ENCODE results near the gene DDN. TPM values are rescaled to one million over a fixed set of nuclear protein-coding genes. Genes with fewer than 3 reads are reported as not detected.

DDN gene
- total RNA-seq, 2 experiments from 2014 or later: 0.39 to 0.42 TPM

DNA sequence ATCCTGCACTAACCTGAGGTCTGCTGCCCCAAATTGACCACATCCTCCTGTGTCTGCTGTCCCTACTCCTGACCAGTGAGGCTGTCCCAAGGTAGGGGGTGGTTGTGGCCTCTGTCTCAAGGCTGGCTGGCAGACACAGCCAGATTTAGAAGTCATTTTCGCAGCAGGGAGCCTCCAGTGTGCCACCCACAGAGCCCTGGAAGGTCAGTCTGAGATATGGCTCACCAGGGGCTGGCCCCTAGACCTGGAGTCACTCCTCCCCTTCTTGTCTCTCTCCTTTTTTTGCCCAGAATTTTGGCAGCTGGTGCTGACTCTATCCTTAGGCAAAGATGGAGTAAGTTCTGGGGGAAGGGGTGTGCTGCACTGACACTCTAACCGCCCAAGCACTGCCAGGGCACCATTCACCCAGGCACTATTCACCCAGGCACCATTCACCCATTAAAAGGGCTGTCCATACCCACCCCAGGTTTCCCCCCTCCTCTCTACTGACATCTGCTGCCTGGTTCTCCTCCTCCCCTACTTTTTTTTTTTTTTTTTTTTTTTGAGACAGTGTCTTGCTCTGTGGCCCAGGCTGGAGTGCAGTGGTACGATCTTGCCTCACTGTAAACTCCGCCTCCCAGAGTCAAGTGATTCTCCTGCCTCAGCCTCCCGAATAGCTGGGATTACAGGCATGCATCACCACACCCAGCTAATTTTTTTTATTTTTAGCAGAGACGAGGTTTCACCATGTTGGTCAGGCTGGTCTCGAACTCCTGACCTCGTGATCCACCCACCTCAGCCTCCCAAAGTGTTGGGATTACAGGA is 7.7 kb downstream of the DDN start:
- Mint-ChIP-seq H3K4me3 (no peak overlapping the region), H3K27me3 (ENCODE audit: low read depth) (peaks cover 64% of the 10 kb centered on the region), H3K9me3 (ENCODE audit: insufficient read depth) (no peaks in the 10 kb centered on the region), H3K4me1 (ENCODE audit: low read depth) (peaks cover 18% of the 10 kb centered on the region), H3K27ac (no peak overlapping the region), H3K36me3 (ENCODE audit: low read depth) (no peaks in the 10 kb centered on the region)
- CTCF ChIA-PET: interaction anchor here (0.6 to 3.4 kb wide), 3 partner anchors 18 to 367 kb away, joined by 3 to 13 read pairs (median 8); partner anchors contain the start of gene DDX23
- POLR2A ChIA-PET: no interaction called here
- no peak for ATAC-seq
- no peak for DNase-seq

DNA sequence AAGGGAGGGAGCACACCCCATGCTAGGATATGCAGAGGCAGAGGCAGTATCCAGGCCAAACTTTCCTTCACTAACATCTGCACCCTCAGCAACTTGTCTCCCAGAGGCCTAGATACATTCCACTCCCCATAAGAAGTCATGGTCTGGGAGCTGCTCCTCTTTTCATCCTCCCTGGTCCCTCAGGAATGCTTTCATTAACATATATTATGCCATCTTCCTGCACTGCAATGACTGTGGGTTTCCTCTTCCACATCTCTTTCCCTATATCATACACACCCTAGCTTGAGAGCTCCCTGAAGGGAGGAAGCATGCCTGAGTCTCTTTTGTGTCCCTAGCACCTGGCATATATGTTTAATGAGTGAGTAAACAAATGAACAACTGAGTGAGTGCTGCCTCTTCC is 8.6 kb downstream of the DDN start:
- ChIA-PET CTCF (interaction anchor here (1.2 to 4.1 kb wide), 2 partner anchors 9 to 10 kb away, joined by 3 to 106 read pairs; partner anchors contain the start of gene DDN), POLR2A (no interaction called here)
- peaks cover 14% of the 10 kb centered on the region for H3K4me1 Mint-ChIP-seq (ENCODE audit: low read depth)

DNA sequence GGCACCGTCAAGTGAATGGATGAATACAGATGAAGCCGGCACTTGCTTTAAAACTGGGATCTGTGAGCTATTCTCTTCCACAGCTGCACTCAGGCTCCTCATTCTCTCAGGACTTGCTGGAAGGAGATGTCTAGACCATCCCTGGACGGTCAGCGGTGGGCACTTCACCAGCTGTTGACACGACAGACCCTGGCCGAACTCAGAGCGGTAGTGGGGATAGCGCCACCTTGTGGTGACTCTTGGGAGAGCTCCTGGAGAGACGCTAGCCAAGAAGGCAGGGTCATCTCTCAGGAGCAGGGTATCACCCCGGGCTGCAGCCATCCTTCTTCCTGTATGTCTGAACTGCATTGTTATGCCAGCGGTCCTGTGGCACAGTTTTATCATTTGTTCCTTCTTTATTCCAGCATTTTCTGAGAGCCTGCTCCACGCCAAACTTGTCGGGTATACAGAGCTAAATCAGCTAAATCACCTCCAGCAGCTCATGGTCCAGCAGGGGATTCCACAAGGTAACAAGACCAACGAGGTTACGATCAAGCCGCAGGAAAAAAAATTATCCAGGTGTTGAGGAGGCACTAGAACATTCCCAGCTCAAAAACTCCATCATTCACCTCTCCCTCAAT is 11.0 kb downstream of the DDN start:
- CTCF ChIA-PET: interaction anchor here (0.5 to 4.1 kb wide), 68 partner anchors 10 to 331 kb away, joined by 3 to 106 read pairs (median 5); partner anchors contain the start of genes ARF3, DDN, DDX23 and DHH
- H3K9me3 Mint-ChIP-seq (ENCODE audit: insufficient read depth): no peaks in the 10 kb centered on the region
- H3K4me1 Mint-ChIP-seq (ENCODE audit: low read depth): peaks cover 8% of the 10 kb centered on the region
- ATAC-seq (peak; percentile 81), DNase-seq (peak; percentile 84)
- peaks cover 65% of the 10 kb centered on the region for H3K27me3 Mint-ChIP-seq (ENCODE audit: low read depth)
- no peak overlapping the region for H3K4me3 Mint-ChIP-seq
- H3K27ac Mint-ChIP-seq: no peak overlapping the region
- H3K36me3 Mint-ChIP-seq (ENCODE audit: low read depth): no peaks in the 10 kb centered on the region
- POLR2A ChIA-PET: interaction anchor here (0.5 to 1.0 kb wide), 4 partner anchors 9 to 270 kb away, joined by 3 to 7 read pairs (median 4); partner anchors contain the start of genes DDX23 and RND1

More for the DNA sequence above, 8.6 kb downstream of the DDN start:
- Mint-ChIP-seq H3K9me3 (ENCODE audit: insufficient read depth) (no peaks in the 10 kb centered on the region), H3K36me3 (ENCODE audit: low read depth) (no peaks in the 10 kb centered on the region), H3K27ac (no peak overlapping the region), H3K4me3 (no peak overlapping the region), H3K27me3 (ENCODE audit: low read depth) (peaks cover 61% of the 10 kb centered on the region)
- DNase-seq: no peak
- no peak for ATAC-seq

DNA sequence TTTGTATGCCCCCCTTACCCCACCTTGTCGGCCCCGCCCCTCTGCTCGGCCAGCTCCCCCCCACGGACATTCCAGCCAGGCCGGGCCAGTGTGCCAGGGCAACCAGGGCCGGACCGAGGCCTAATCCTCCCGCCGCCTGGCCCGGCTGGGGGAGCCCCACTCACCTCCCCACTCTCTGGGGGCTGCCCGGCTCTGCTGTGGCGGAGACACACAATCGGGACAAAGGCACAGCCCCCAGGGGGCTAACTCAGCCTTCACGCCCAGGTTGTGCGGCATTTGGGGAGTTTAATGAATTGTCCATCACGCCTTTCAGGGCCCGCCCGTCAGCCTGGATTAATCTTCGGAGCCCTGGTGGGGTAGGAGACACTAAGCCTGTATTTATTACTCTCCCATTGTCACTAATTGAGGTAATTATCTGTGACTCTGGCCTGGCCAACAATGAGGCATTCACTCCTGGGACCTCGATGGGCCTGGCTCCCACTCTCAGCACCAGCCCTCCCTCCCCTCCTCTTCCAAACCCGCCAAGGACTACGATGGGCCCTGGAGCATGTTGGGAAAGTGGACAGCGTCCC is 12.4 kb downstream of the DDN start:
- Mint-ChIP-seq H3K27ac (no peak overlapping the region), H3K4me1 (ENCODE audit: low read depth) (peaks cover 17% of the 10 kb centered on the region), H3K4me3 (no peak overlapping the region), H3K27me3 (ENCODE audit: low read depth) (peaks cover 69% of the 10 kb centered on the region), H3K9me3 (ENCODE audit: insufficient read depth) (no peaks in the 10 kb centered on the region), H3K36me3 (ENCODE audit: low read depth) (no peaks in the 10 kb centered on the region)
- ChIA-PET POLR2A (no interaction called here), CTCF (interaction anchor here (0.8 to 4.1 kb wide), 9 partner anchors 8 to 97 kb away, joined by 3 to 106 read pairs (median 15); partner anchors contain the start of genes ARF3, DDN and WNT1)
- DNase-seq (no peak), ATAC-seq (no peak)

DNA sequence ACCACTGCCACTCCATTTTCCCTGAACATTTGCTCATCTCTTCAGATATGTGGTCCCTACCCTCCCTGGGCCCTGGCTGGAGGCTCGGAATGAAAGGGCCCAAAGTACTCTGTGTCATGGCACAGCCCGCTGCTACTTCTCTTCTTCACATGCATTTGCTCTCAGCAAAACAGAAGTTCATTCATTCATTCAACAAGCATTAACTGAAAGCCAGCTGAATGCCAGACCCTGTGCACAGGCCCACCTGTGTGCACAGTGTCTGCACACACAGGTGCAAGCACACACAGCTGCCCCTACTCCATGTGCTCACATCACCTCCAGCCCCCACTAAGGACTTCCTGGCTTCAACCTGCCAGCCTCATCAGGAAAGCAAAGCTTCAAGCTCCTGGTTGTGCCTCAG is 13.3 kb downstream of the DDN start:
- Mint-ChIP-seq H3K27me3 (ENCODE audit: low read depth) (peaks cover 78% of the 10 kb centered on the region), H3K4me3 (no peak overlapping the region), H3K27ac (no peak overlapping the region), H3K9me3 (ENCODE audit: insufficient read depth) (no peaks in the 10 kb centered on the region), H3K36me3 (ENCODE audit: low read depth) (no peaks in the 10 kb centered on the region), H3K4me1 (ENCODE audit: low read depth) (peaks cover 26% of the 10 kb centered on the region)
- CTCF ChIA-PET: interaction anchor here (0.7 to 3.6 kb wide), 4 partner anchors 8 to 14 kb away, joined by 3 to 77 read pairs (median 4); partner anchors contain the start of gene WNT1
- ATAC-seq (no peak), DNase-seq (no peak)
- POLR2A ChIA-PET: no interaction called here

DNA sequence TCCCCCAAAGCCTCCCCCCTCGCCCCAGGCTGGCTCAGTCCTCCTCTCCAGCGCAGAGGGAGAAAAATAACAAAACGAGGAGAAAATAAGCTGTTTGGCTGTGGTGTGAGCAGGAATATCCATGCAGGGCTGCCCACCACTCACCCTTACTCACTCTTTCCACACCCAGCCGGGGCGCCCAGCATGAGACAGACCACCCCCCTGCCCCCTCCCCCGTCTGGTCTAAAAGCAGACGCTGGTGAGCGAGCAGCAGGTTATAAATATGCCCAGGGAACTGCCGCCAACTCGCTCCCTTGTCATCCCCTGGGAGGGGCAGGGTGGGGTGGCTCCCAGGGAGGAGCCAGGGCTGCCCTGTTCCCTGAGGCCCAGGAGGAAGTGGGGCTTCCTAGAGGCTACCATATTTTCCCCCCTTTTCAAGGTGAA is 13.7 kb downstream of the DDN start:
- ChIA-PET CTCF (interaction anchor here (0.7 to 1.0 kb wide), 3 partner anchors 11 to 132 kb away, joined by 3 read pairs; no protein-coding TSS in a partner anchor), POLR2A (no interaction called here)
- Mint-ChIP-seq H3K4me3 (no peak overlapping the region), H3K36me3 (ENCODE audit: low read depth) (no peaks in the 10 kb centered on the region), H3K4me1 (ENCODE audit: low read depth) (peaks cover 30% of the 10 kb centered on the region), H3K27ac (no peak overlapping the region), H3K9me3 (ENCODE audit: insufficient read depth) (no peaks in the 10 kb centered on the region), H3K27me3 (ENCODE audit: low read depth) (peaks cover 78% of the 10 kb centered on the region)
- DNase-seq (no peak), ATAC-seq (no peak)

DNA sequence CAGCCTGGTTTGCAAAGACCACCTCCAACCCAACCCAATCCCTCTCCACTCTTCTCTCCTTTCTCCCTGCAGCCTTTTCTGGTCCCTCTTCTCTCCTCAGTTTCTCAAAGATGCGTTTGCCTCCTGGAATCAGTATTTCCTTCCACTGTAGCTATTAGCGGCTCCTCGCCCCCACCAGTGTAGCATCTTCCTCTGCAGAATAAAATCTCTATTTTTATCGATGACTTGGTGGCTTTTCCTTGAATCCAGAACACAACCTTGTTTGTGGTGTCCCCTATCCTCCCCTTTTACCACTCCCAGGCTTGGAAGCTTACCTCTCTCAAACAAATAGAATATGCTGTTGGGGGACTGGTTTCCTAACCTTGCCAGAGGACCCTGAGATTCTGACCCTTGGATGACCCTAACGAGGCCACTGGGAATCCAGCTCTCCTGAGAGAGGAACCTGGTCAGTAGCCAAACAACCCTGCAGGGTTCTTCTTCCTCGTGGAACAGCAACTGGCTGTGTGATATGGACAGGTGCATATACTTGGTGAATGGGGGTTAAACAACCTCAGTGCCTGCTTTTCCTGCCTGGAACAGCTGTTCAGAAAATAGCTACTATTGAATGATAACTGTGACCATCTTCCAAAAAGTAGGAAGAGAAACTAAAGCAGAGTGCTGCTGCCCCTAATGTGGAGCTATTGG is 16.6 kb downstream of the DDN start:
- Mint-ChIP-seq H3K4me1 (ENCODE audit: low read depth) (peaks cover 49% of the 10 kb centered on the region), H3K27me3 (ENCODE audit: low read depth) (peaks cover 70% of the 10 kb centered on the region), H3K4me3 (peak overlapping the region; percentile 76), H3K9me3 (ENCODE audit: insufficient read depth) (no peaks in the 10 kb centered on the region), H3K36me3 (ENCODE audit: low read depth) (no peaks in the 10 kb centered on the region), H3K27ac (no peak overlapping the region)
- ATAC-seq: no peak
- CTCF ChIA-PET: interaction anchor here (0.9 to 3.1 kb wide), 10 partner anchors 9 to 380 kb away, joined by 3 to 18 read pairs (median 4); partner anchors contain the start of gene WNT10B
- POLR2A ChIA-PET: no interaction called here
- no peak for DNase-seq

DNA sequence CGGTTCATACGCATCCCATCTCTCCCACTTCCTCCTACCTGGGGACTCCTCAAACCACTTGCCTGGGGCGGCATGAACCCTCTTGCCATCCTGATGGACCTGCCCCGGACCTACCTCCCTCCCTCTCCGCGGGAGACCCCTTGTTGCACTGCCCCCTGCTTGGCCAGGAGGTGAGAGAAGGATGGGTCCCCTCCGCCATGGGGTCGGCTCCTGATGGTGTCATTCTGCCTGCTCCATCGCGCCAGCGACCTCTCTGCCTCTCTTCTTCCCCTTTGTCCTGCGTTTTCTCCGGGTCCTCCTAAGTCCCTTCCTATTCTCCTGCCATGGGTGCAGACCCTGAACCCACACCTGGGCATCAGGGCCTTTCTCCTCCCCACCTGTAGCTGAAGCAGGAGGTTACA is 17.4 kb downstream of the DDN start:
- no peak for DNase-seq
- ChIA-PET CTCF (interaction anchor here (0.9 to 5.9 kb wide), 7 partner anchors 13 to 380 kb away, joined by 3 to 59 read pairs (median 6); partner anchors contain the start of gene DDX23), POLR2A (no interaction called here)
- Mint-ChIP-seq H3K36me3 (ENCODE audit: low read depth) (no peaks in the 10 kb centered on the region), H3K9me3 (ENCODE audit: insufficient read depth) (no peaks in the 10 kb centered on the region), H3K27me3 (ENCODE audit: low read depth) (peaks cover 71% of the 10 kb centered on the region), H3K4me1 (ENCODE audit: low read depth) (peaks cover 53% of the 10 kb centered on the region), H3K4me3 (peak overlapping the region; percentile 76), H3K27ac (peak overlapping the region; percentile 82)
- no peak for ATAC-seq

DNA sequence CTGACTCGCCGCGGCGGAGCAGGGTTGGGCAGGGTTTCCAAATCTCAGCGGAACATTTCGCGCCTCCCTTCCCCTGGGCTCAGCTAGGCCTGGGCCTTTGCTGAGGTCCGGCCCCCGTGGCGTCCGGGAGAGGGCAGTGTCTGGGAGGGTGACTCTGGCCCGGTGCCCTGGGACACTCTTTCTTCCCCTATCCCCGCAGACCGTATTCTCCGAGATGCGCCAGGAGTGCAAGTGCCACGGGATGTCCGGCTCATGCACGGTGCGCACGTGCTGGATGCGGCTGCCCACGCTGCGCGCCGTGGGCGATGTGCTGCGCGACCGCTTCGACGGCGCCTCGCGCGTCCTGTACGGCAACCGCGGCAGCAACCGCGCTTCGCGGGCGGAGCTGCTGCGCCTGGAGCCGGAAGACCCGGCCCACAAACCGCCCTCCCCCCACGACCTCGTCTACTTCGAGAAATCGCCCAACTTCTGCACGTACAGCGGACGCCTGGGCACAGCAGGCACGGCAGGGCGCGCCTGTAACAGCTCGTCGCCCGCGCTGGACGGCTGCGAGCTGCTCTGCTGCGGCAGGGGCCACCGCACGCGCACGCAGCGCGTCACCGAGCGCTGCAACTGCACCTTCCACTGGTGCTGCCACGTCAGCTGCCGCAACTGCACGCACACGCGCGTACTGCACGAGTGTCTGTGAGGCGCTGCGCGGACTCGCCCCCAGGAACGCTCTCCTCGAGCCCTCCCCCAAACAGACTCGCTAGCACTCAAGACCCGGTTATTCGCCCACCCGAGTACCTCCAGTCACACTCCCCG is 18.0 kb downstream of the DDN start:
- peak overlapping the region; percentile 76 for H3K4me3 Mint-ChIP-seq
- peaks cover 53% of the 10 kb centered on the region for H3K4me1 Mint-ChIP-seq (ENCODE audit: low read depth)
- H3K27me3 Mint-ChIP-seq (ENCODE audit: low read depth): peaks cover 74% of the 10 kb centered on the region
- H3K9me3 Mint-ChIP-seq (ENCODE audit: insufficient read depth): no peaks in the 10 kb centered on the region
- H3K36me3 Mint-ChIP-seq (ENCODE audit: low read depth): no peaks in the 10 kb centered on the region
- ATAC-seq: peak; percentile 35
- peak overlapping the region; percentile 82 for H3K27ac Mint-ChIP-seq
- ChIA-PET POLR2A (interaction anchor here (2.0 kb wide), 1 partner anchor 128 kb away, joined by 10 read pairs; the partner anchor contains the start of gene DDX23), CTCF (interaction anchor here (0.6 to 5.9 kb wide), 8 partner anchors 9 to 166 kb away, joined by 3 to 59 read pairs (median 4); partner anchors contain the start of genes DDX23, FKBP11 and WNT10B)
- DNase-seq: peak; percentile 70

DNA sequence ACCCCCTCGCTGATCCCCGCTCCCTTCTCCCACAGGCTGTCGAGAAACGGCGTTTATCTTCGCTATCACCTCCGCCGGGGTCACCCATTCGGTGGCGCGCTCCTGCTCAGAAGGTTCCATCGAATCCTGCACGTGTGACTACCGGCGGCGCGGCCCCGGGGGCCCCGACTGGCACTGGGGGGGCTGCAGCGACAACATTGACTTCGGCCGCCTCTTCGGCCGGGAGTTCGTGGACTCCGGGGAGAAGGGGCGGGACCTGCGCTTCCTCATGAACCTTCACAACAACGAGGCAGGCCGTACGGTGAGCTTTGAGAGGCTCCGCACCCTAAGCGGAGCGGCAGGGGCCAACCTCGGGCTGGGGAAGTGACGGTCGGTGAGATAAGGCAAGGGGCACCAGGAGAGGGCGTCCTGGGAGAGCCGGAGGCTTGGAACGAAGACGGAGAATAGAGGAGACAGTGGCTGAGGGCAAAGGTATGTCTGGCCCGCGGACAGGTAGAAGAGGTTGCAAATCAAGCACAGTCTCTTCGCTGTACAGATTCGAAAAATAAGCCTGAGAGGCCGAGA is 18.7 kb downstream of the DDN start:
- Mint-ChIP-seq H3K9me3 (ENCODE audit: insufficient read depth) (no peaks in the 10 kb centered on the region), H3K27ac (peak overlapping the region; percentile 82), H3K36me3 (ENCODE audit: low read depth) (no peaks in the 10 kb centered on the region), H3K27me3 (ENCODE audit: low read depth) (peaks cover 75% of the 10 kb centered on the region), H3K4me3 (peak overlapping the region; percentile 76), H3K4me1 (ENCODE audit: low read depth) (peaks cover 53% of the 10 kb centered on the region)
- peak; percentile 50 for DNase-seq
- peak; percentile 18 for ATAC-seq
- ChIA-PET POLR2A (interaction anchor here (0.7 to 2.0 kb wide), 3 partner anchors 56 to 221 kb away, joined by 3 to 10 read pairs (median 3); partner anchors contain the start of gene DDX23), CTCF (interaction anchor here (1.0 to 5.9 kb wide), 12 partner anchors 7 to 165 kb away, joined by 3 to 77 read pairs (median 10); partner anchors contain the start of genes ARF3, DDX23, FKBP11 and WNT10B)

All from activated CD8-positive, alpha-beta T cell treated with anti-CD3 and anti-CD28 coated beads, Interleukin-2, amount 10 ng/mL, durations not matched to agents 7 days and 5 days (primary cell).